ENCODE results near the gene ZP3. TPM values are rescaled to one million over a fixed set of nuclear protein-coding genes. Genes with fewer than 3 reads are reported as not detected.
"Not testable (repeated sequence)": the region's sequence is repeated elsewhere in the genome, so short reads cannot be mapped to it uniquely, and the experiment has no call there.

Gene ZP3
- total RNA-seq, 6 experiments from 2014 or later: 17.5 to 30.4 (median 25.6) TPM

DNA sequence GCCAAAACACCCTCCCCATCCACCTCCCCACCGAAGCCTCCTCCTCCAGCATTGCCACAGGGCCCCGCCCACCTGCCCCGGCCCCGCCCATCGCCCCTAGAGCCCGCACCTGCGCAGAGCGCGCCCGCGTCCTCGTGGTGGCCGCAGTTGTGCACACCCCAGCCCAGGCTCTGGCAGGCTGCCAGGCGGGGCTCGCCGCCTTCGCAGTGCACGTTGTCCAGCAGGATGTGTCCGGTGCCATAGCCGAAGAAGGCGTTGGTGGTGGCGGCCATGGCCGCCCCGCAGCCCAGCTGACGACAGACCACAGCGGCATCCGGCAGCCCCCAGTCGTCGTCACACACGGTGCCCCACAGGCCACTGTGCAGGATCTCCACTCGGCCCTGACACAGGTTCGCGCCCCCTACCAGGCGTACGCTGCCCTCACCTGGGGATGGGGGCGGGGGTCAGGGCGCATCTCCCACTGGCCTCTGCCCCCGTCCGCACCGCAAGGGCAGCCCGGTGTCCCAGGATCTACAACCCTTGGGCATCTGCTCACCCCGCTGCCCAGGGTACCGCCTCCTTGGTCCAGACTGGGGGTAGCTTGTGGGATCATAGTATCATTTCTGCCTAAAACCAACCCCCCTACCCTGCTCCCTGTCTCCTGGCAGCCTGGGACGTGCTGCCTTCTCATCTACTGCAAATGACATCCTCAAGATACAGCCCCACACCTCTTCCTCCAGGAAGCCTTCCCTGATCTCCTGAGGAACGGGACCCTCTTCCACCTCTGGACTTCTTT lies 27.2 kb upstream of the ZP3 start:
- Mint-ChIP-seq H3K4me3 (peak overlapping the region; percentile 41; the same call in 1 of the 2 replicates), H3K36me3 (ENCODE audit: low read depth) (no peaks in the 10 kb centered on the region), H3K4me1 (ENCODE audit: low read depth) (peaks cover 12% of the 10 kb centered on the region), H3K27ac (no peak overlapping the region), H3K9me3 (no peaks in the 10 kb centered on the region), H3K27me3 (ENCODE audit: insufficient read depth) (no peaks in the 10 kb centered on the region; the same call in none of the 2 replicates)
- TF ChIP-seq, protein P1, sequence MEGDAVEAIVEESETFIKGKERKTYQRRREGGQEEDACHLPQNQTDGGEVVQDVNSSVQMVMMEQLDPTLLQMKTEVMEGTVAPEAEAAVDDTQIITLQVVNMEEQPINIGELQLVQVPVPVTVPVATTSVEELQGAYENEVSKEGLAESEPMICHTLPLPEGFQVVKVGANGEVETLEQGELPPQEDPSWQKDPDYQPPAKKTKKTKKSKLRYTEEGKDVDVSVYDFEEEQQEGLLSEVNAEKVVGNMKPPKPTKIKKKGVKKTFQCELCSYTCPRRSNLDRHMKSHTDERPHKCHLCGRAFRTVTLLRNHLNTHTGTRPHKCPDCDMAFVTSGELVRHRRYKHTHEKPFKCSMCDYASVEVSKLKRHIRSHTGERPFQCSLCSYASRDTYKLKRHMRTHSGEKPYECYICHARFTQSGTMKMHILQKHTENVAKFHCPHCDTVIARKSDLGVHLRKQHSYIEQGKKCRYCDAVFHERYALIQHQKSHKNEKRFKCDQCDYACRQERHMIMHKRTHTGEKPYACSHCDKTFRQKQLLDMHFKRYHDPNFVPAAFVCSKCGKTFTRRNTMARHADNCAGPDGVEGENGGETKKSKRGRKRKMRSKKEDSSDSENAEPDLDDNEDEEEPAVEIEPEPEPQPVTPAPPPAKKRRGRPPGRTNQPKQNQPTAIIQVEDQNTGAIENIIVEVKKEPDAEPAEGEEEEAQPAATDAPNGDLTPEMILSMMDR (IDR thresholded peaks at IDR 0.05): no peak
- DNase-seq: peak; percentile 32

DNA sequence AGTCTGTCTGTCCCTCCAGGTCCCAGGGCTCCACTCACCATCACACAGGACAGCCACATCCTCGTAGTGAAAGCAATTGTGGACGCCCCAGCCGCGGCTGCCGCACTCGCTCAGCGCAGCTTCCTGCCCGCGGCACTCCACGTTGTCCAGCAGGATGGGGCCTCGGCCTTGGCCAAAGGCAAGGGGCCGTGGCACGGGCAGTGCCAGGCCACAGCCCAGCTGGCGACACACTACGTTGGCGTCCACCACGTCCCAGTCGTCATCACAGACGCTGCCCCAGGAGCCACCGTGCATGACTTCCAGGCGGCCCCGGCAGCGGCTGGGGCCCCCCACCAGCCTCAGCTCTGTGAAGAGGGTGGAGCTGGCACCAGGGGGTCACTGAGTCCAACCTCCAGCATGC lies 24.5 kb upstream of the ZP3 start:
- Mint-ChIP-seq H3K9me3 (no peaks in the 10 kb centered on the region), H3K36me3 (ENCODE audit: low read depth) (no peaks in the 10 kb centered on the region), H3K4me1 (ENCODE audit: low read depth) (peaks cover 6% of the 10 kb centered on the region), H3K27ac (no peak overlapping the region), H3K27me3 (ENCODE audit: insufficient read depth) (peaks cover 3% of the 10 kb centered on the region), H3K4me3 (no peak overlapping the region)
- no peak for DNase-seq
- TF ChIP-seq, protein P1 (IDR thresholded peaks at IDR 0.05): no peak

DNA sequence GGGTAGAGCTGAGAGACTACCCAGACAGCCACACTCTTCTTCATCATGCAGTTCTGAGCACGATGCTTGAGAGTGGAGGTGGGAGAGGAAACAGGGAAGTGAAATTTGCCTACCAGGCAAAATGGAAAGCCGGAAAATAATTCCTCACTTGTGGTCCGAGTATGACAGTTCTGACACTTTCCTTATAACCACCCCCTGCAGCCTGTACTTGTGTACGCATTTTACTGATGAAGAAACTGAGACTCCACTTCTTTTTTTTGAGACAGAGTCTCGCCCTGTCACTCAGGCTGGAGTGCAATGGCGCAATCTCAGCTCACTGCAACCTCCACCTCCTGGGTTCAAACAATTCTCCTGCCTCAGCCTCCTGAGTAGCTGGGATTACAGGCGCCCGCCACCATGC lies 21.7 kb upstream of the ZP3 start:
- DNase-seq; H3K36me3 Mint-ChIP-seq (ENCODE audit: low read depth); H3K27me3 Mint-ChIP-seq (ENCODE audit: insufficient read depth); H3K27ac Mint-ChIP-seq; H3K9me3 Mint-ChIP-seq; H3K4me3 Mint-ChIP-seq; H3K4me1 Mint-ChIP-seq (ENCODE audit: low read depth): not testable (repeated sequence)

DNA sequence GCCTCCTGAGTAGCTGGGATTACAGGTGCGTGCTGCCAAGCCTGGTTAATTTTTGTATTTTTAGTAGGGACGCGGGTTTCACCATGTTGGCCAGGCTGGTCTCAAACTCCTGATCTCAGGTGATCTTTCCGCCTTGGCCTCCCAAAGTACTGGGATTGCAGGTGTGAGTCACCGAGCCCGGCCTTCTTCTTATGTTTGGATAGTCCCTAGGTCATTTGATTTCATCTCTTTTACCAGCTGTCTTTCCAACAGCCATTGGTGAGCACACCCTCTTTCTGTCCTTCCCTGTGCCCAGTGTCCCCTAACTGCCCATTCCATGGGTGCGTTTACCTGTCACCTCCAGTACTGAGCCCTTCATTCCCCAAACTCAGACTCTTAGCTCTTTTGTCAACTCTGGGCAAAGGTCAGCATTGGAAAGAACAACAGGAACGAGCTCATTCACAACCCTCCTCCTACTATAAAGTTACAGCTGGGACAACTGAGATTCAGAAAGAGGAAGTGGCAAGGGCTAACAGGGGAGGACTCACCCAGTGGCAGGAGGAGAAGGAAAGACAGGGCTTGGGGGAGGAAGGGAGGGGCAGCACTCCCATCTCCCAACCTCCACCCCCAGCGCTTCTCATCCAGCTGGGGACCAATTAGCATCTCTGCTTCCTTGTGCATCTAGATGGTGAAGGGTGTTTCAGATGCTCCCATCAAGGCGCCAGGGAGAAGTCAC lies 20.8 kb upstream of the ZP3 start:
- DNase-seq: no peak
- Mint-ChIP-seq H3K27me3 (ENCODE audit: insufficient read depth) (peaks cover 5% of the 10 kb centered on the region), H3K36me3 (ENCODE audit: low read depth) (no peaks in the 10 kb centered on the region), H3K27ac (no peak overlapping the region), H3K4me1 (ENCODE audit: low read depth) (no peaks in the 10 kb centered on the region; the same call in 1 of the 2 replicates), H3K4me3 (no peak overlapping the region), H3K9me3 (no peaks in the 10 kb centered on the region)
- TF ChIP-seq, protein P1 (IDR thresholded peaks at IDR 0.05): no peak

DNA sequence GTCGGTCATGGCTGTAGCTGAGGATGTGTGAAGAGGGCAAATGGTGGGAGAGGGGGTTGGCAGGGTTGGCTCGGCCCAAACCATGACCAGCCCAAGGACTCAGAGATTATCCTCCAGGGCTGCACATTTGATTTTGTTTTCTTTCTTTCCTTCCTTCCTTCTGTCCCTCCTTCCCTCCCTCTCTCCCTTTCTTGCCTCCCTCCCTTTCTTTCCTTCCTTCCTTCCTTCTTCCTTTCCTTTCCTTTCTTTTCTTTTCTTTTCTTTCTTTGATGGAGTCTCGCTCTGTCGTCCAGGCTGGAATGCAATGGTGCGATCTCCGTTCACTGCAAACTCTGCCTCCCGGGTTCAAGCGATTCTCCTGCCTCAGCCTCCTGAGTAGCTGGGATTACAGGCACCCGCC lies 19.0 kb upstream of the ZP3 start:
- Mint-ChIP-seq H3K4me3 (no peak overlapping the region), H3K4me1 (ENCODE audit: low read depth) (no peaks in the 10 kb centered on the region; the same call in 1 of the 2 replicates), H3K27me3 (ENCODE audit: insufficient read depth) (peaks cover 8% of the 10 kb centered on the region), H3K27ac (no peak overlapping the region), H3K9me3 (no peaks in the 10 kb centered on the region), H3K36me3 (ENCODE audit: low read depth) (no peaks in the 10 kb centered on the region)
- DNase-seq: no peak
- TF ChIP-seq, protein P1 (IDR thresholded peaks at IDR 0.05): no peak

DNA sequence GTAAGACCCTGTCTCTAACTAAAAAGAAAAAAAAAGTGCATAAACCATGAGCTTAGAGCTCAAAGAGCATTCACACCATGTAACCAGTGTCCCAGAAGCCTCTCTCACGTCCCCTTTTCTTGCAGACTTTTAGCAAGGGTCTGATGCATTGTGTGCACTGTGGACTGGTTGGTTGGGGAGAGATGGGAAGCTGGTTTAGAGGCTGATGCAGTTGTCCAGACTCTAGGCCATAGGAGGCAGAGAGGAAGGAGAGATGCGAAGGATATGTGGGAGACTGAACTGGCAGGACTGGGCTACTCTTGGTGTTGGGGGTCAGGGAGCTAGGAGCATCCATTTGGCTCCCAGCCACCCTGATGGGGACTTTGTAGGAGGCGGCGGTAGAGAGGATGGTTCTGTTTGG lies 17.0 kb upstream of the ZP3 start:
- no peak overlapping the region for H3K4me3 Mint-ChIP-seq
- peaks cover 14% of the 10 kb centered on the region for H3K27me3 Mint-ChIP-seq (ENCODE audit: insufficient read depth)
- no peaks in the 10 kb centered on the region for H3K9me3 Mint-ChIP-seq
- no peak overlapping the region for H3K27ac Mint-ChIP-seq
- DNase-seq: no peak
- H3K4me1 Mint-ChIP-seq (ENCODE audit: low read depth): no peaks in the 10 kb centered on the region; the same call in 1 of the 2 replicates
- H3K36me3 Mint-ChIP-seq (ENCODE audit: low read depth): no peaks in the 10 kb centered on the region
- TF ChIP-seq, protein P1 (IDR thresholded peaks at IDR 0.05): no peak

Measured in HFFc6 (cell line).